HCT116 (cell line): ENCODE results near the gene RAD18. TPM values are rescaled to one million over a fixed set of nuclear protein-coding genes. Genes with fewer than 3 reads are reported as not detected.

Experiments used
- ATAC-seq: fragments of 200-7000 bp; cut with Tn5 transposase; 2 replicates; pipeline ENCODE4 v1.9.1; 2020; ENCODE audit warnings: mild to moderate bottlenecking, moderate library complexity
- BruUV-seq: library from RNA; stranded (reverse); fragments of 400-500 nt; replicated peaks from 2 replicates; lab custom pipeline; 2021; lab: Mats Ljungman, UMichigan
- CTCF ChIA-PET: fragments of 300-600 bp; sonication (Branson Sonifier 250); formaldehyde crosslinking; loops from one replicate; lab custom pipeline; 2021; ENCODE audit warnings: antibody characterized with exemption; lab: Charles Lee
- POLR2A ChIA-PET: fragments of 300-600, 350-600 bp; sonication (Branson Sonifier 250); formaldehyde crosslinking; loops from one replicate; lab custom pipeline; 2021; ENCODE audit warnings: antibody characterized with exemption; lab: Charles Lee
- RAD21 ChIA-PET, 2 experiments: fragments of 300-600 bp; sonication (Branson Sonifier 250); formaldehyde crosslinking; loops; one replicate each; lab custom pipeline; 2023; ENCODE audit warnings: low total read pairs in 2 of 2; ENCODE audit not compliant: uncharacterized antibody in 2 of 2, unreplicated experiment in 2 of 2, low non-redundant PET in 1 of 2; lab: Charles Lee
- DNase-seq: peaks from one replicate; pipeline ENCODE4 v3.0.0-alpha.2; 2010; ENCODE audit warnings: low read depth, low spot score
- H2AFZ ChIP-seq: fragments of 200-600 bp; shearing (Covaris generic), sonication (generic); 2 replicates; pipeline ENCODE4 v1.6.1; 2017; ENCODE audit warnings: low read depth, mixed run types, mixed read lengths, antibody characterized with exemption, low read length; ENCODE audit not compliant: poor library complexity, severe bottlenecking
- H3K27ac ChIP-seq: 2 replicates; pipeline ENCODE4 v1.5.1; 2012; ENCODE audit warnings: low read depth, low read length
- H3K27me3 ChIP-seq: fragments of 200-600 bp; sonication (generic); 2 replicates; pipeline ENCODE4 v1.6.1; 2016; ENCODE audit warnings: mixed run types, low read length, mixed read lengths; ENCODE audit not compliant: insufficient read depth
- H3K36me3 ChIP-seq, 2 experiments: fragments of 200-500 bp in 1 of 2; fragments of 200-600 bp in 1 of 2; sonication (Bioruptor generic) in 1 of 2; sonication (generic) in 1 of 2; 2 replicates each; pipeline versions ENCODE4 v1.5.1 to v1.6.1; 2014 to 2016; ENCODE audit warnings: low read length in 2 of 2, inconsistent platforms in 1 of 2, mixed read lengths in 1 of 2, mixed run types in 1 of 2; ENCODE audit not compliant: insufficient read depth in 2 of 2, control insufficient read depth in 1 of 2
- H3K4me1 ChIP-seq, 2 experiments: fragments of 200-600 bp in 1 of 2; sonication (generic) in 1 of 2; 2 replicates each; pipeline versions ENCODE4 v1.5.1 to v1.6.1; 2012 to 2017; ENCODE audit warnings: low read length in 2 of 2, inconsistent platforms in 1 of 2, mild to moderate bottlenecking in 1 of 2, mixed read lengths in 1 of 2, mixed run types in 1 of 2, moderate library complexity in 1 of 2; ENCODE audit not compliant: insufficient read depth in 2 of 2, control insufficient read depth in 1 of 2
- H3K4me2 ChIP-seq: fragments of 200-600 bp; sonication (generic); 2 replicates; pipeline ENCODE4 v1.6.1; 2017; ENCODE audit warnings: mixed run types, low read length, mixed read lengths
- H3K4me3 ChIP-seq, 2 experiments: fragments of 200-600 bp in 1 of 2; sonication (generic) in 1 of 2; replicated peaks in 1 of 2; 2 replicates each; pipeline ENCODE4 v1.5.1; 2011 to 2016; ENCODE audit warnings: low read length in 2 of 2, control low read depth in 1 of 2, low read depth in 1 of 2, mild to moderate bottlenecking in 1 of 2, mixed read lengths in 1 of 2, mixed run types in 1 of 2
- H3K79me2 ChIP-seq: fragments of 200-600 bp; sonication (generic); 2 replicates; pipeline ENCODE4 v1.6.1; 2017; ENCODE audit warnings: mild to moderate bottlenecking, mixed run types, low read length, moderate library complexity, mixed read lengths; ENCODE audit not compliant: insufficient read depth
- H3K9ac ChIP-seq: fragments of 200-600 bp; sonication (generic); 2 replicates; pipeline ENCODE4 v1.6.1; 2016; ENCODE audit warnings: low read length, mixed read lengths
- H3K9me2 ChIP-seq: fragments of 200-600 bp; sonication (generic), shearing (Covaris generic); 2 replicates; pipeline ENCODE4 v1.6.1; 2017; ENCODE audit warnings: mixed run types, mild to moderate bottlenecking, moderate library complexity; ENCODE audit not compliant: insufficient read depth
- H3K9me3 ChIP-seq, 2 experiments: fragments of 200-500 bp in 1 of 2; fragments of 200-600 bp in 1 of 2; sonication (Bioruptor generic) in 1 of 2; sonication (generic) in 1 of 2; 2 replicates each; pipeline ENCODE4 v1.6.1; 2014 to 2017; ENCODE audit warnings: low read length in 2 of 2, mixed read lengths in 2 of 2, inconsistent platforms in 1 of 2, low read depth in 1 of 2, mild to moderate bottlenecking in 1 of 2, mixed run types in 1 of 2, moderate library complexity in 1 of 2; ENCODE audit not compliant: control insufficient read depth in 1 of 2, insufficient read depth in 1 of 2
- H4K20me1 ChIP-seq: fragments of 200-600 bp; sonication (generic), shearing (Covaris generic); 2 replicates; pipeline ENCODE4 v1.6.1; 2017; ENCODE audit warnings: mixed run types, mild to moderate bottlenecking, moderate library complexity; ENCODE audit not compliant: insufficient read depth
- ATF3 ChIP-seq: IDR thresholded peaks from 2 replicates; pipeline ENCODE4 v1.6.1; 2012
- CEBPB ChIP-seq: IDR thresholded peaks from 2 replicates; pipeline ENCODE4 v1.6.1; 2012; ENCODE audit warnings: low read depth
- ELF1 ChIP-seq: IDR thresholded peaks from 2 replicates; pipeline ENCODE4 v1.6.1; 2012; ENCODE audit warnings: low read depth, borderline replicate concordance
- EZH2 ChIP-seq: fragments of 200-600 bp; sonication (generic); IDR thresholded peaks from 2 replicates; pipeline ENCODE4 v1.6.1; 2017; ENCODE audit warnings: antibody characterized with exemption, mixed run types
- JUND ChIP-seq: IDR thresholded peaks from 2 replicates; pipeline ENCODE4 v1.6.1; 2012
- MAX ChIP-seq: IDR thresholded peaks from 2 replicates; pipeline ENCODE4 v1.6.1; 2012
- RAD21 ChIP-seq: IDR thresholded peaks from 2 replicates; pipeline ENCODE4 v1.6.1; 2012; ENCODE audit warnings: low read depth, mild to moderate bottlenecking
- REST ChIP-seq: IDR thresholded peaks from 2 replicates; pipeline ENCODE4 v1.6.1; 2012; ENCODE audit warnings: low read depth
- SIN3A ChIP-seq: IDR thresholded peaks from 2 replicates; pipeline ENCODE4 v1.6.1; 2012; ENCODE audit warnings: low read depth
- SP1 ChIP-seq: IDR thresholded peaks from 2 replicates; pipeline ENCODE4 v1.6.1; 2012; ENCODE audit warnings: low read depth
- SRF ChIP-seq: IDR thresholded peaks from 2 replicates; pipeline ENCODE4 v1.6.1; 2012; ENCODE audit warnings: low read depth
- TCF7L2 ChIP-seq: IDR thresholded peaks from 2 replicates; pipeline ENCODE4 v1.7.0; 2011; ENCODE audit warnings: borderline replicate concordance, inconsistent platforms; ENCODE audit not compliant: insufficient read depth, insufficient read length; ENCODE audit errors: extremely low read depth
- YY1 ChIP-seq: IDR thresholded peaks from 2 replicates; pipeline ENCODE4 v1.6.1; 2011; ENCODE audit warnings: low read length, low read depth, moderate library complexity, mild to moderate bottlenecking; ENCODE audit not compliant: insufficient replicate concordance; ENCODE audit errors: extremely low read depth
- intact Hi-C: fragments of 100-400 bp; cut with micrococcal nuclease; formaldehyde crosslinking; loops from 2 replicates; pipeline ENCODE4 v1.10.0; 2022
- total RNA-seq: library from RNA; stranded (reverse); gene quantifications from one replicate; pipeline ENCODE4 v1.2.1, GENCODE V29; 2021; ENCODE audit not compliant: unreplicated experiment

RAD18 gene
- total RNA-seq, 1 experiment from 2014 or later: 28.7 TPM

GRCh38 chr3:8895829-8896228 is 67.4 kb downstream of the RAD18 start:
- Histone ChIP-seq H3K27me3 (no peaks in the 10 kb centered on the region), H3K9me3 (no peaks in the 10 kb centered on the region), H3K4me1 (no peaks in the 10 kb centered on the region), H3K4me2 (no peak overlapping the region), H3K4me3 (no peak overlapping the region), H3K9ac (no peak overlapping the region), H2AFZ (no peak overlapping the region), H3K36me3 (peaks cover 0 to 3% of the 10 kb centered on the region in 2 experiments; a peak in 1 of 4 replicates), H3K27ac (no peak overlapping the region), H4K20me1 (no peaks in the 10 kb centered on the region), H3K79me2 (no peaks in the 10 kb centered on the region), H3K9me2 (no peaks in the 10 kb centered on the region)
- intact Hi-C loops: no loop called here
- ATAC-seq: no peak
- CTCF ChIA-PET: no interaction called here
- no peak for TF ChIP-seq SRF
- TF ChIP-seq JUND: no peak
- TF ChIP-seq SP1: no peak
- TF ChIP-seq SIN3A: no peak
- TF ChIP-seq EZH2: no peak
- TF ChIP-seq YY1: no peak
- no peak for TF ChIP-seq CEBPB
- no peak for TF ChIP-seq ELF1
- no peak for TF ChIP-seq MAX
- no peak for TF ChIP-seq TCF7L2
- no peak for TF ChIP-seq ATF3
- no peak for TF ChIP-seq RAD21
- TF ChIP-seq REST: no peak
- no TSS peak for BruUV-seq
- RAD21 ChIA-PET: no interaction called here
- POLR2A ChIA-PET: no interaction called here
- DNase-seq: no peak
